22Rv1 (cell line): ENCODE data around the gene BMP5.
A peak's percentile ranks its signal among the peaks of the same experiment; 100 is the strongest.

Experiments used
- H3K27ac ChIP-seq: fragments of 450-650 bp; 2 replicates; pipeline ENCODE4 v1.5.1; 2017
- CTCF ChIP-seq: fragments of 450-650 bp; IDR thresholded peaks from 2 replicates; pipeline ENCODE4 v1.5.1; 2017; ENCODE audit warnings: mild to moderate bottlenecking
- ZFX ChIP-seq: fragments of 450-650 bp; IDR thresholded peaks from 2 replicates; pipeline ENCODE4 v1.6.1; 2017; ENCODE audit warnings: antibody characterized with exemption, borderline replicate concordance

Gene BMP5

GRCh38 chr6:55886185-55886836 lies 10.9 kb upstream of the BMP5 start:
- peak; percentile 64 for TF ChIP-seq CTCF
- no peak for TF ChIP-seq ZFX
- no peak overlapping the region for H3K27ac ChIP-seq

GRCh38 chr6:55882718-55883569 lies 7.6 kb upstream of the BMP5 start:
- TF ChIP-seq CTCF = no peak
- H3K27ac ChIP-seq = no peak overlapping the region

- no peak overlapping the region for H3K27ac ChIP-seq
- no peak for TF ChIP-seq CTCF
- TF ChIP-seq ZFX = no peak
Observed at GRCh38 chr6:55877283-55877682, 1.9 kb upstream of the BMP5 start.

- H3K27ac ChIP-seq = no peak overlapping the region
- no peak for TF ChIP-seq CTCF
- no peak for TF ChIP-seq ZFX
Observed at GRCh38 chr6:55874316-55874715, 1.1 kb downstream of the BMP5 start.

GRCh38 chr6:55872866-55873265 lies 2.5 kb downstream of the BMP5 start:
- no peak overlapping the region for H3K27ac ChIP-seq
- TF ChIP-seq ZFX = no peak
- no peak for TF ChIP-seq CTCF

GRCh38 chr6:55870181-55870813 lies 5.1 kb downstream of the BMP5 start:
- TF ChIP-seq ZFX (no peak), CTCF (no peak)
- H3K27ac ChIP-seq = no peak overlapping the region

- H3K27ac ChIP-seq = no peak overlapping the region
- TF ChIP-seq CTCF = no peak
- no peak for TF ChIP-seq ZFX
Observed at GRCh38 chr6:55869674-55870073, 5.7 kb downstream of the BMP5 start.
